HG02759 (cell line): Measurements from ENCODE around the gene CAMTA1.

ENCODE experiments used
- ATAC-seq: cut with Tn5 transposase; IDR thresholded peaks from one replicate; pipeline ENCODE4 v1.9.1; 2021; ENCODE audit warnings: mild to moderate bottlenecking, moderate library complexity; ENCODE audit not compliant: unreplicated experiment

CAMTA1 gene

GRCh38 chr1:6969762-6970161 lies 184.5 kb downstream of the CAMTA1 start:
- ATAC-seq, result no peak

DNA sequence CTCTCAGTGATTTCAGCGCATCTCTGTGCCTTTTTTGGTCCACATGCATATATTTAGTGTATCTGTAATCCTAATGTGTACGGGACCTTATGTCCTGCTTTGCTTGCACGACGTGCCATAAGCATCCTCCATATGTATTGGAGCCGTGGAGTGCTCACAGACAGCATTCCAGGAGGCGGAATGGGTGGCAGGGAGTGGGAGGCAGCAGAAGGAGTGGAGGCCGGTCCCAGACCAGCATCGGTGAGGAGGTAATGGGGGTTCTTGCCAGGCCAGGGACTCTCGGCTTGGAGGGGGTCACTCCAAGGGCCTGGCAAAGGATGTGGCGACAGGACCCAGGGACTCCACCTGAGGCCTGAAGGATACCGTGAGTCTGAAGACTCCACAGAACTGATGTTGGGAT lies 185.0 kb downstream of the CAMTA1 start:
- ATAC-seq, result no peak

GRCh38 chr1:6971048-6971447 lies 185.8 kb downstream of the CAMTA1 start:
- no peak for ATAC-seq

- no peak for ATAC-seq
These were observed 186.4 kb downstream of the CAMTA1 start for GRCh38 chr1:6971699-6972098.

DNA sequence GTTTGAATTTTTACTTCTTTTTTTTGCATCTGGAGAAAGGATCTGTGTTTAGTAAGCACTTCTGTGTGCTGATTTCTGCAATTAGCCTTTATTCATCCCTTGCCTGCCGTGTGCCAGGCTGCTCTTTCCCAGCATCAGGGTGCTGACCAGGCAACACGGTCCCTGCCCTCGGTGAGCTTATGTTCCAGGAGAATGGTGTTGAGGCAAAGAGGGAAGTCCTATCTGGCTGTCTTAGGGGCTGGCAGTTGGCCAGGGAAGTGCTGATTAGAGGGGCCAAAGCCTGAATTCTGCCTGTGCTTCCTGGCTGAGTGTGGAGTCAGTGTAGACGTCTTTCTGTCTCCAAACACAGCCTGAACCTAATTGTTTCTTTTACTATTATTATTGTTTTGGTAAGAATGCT lies 187.1 kb downstream of the CAMTA1 start:
- no peak for ATAC-seq

GRCh38 chr1:6975331-6976043 lies 190.2 kb downstream of the CAMTA1 start:
- ATAC-seq, result no peak

GRCh38 chr1:6976044-6976375 lies 190.8 kb downstream of the CAMTA1 start:
- ATAC-seq, result no peak

DNA sequence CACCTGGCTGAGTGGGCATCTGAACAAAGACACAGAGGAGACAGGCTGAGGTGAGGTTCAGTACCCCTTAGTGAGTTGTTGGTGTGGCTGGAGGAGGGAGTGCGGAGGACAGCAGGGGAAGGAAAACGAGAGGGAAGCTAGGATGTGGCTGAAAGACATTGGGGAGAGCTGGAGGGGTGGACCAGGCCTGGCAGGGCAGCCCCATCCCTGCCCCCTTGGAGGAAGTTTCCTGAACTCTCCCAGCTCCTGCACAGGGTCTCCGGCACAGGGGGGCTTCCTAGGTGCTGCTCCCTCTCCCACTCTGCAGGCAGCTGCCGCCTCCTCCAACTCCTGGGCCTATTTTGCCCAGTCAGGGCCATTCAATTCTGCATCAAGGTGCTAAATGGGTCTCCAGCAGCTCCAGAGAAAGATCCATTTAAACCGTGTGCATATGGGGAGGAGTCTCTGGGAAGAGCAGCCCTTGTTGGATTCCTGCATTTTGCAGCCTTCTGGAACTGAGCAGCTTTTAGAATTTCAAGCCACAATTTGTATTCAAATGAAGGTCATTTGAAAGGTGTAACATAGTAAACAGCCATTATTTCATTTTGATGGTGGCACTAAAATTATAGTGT lies 193.9 kb downstream of the CAMTA1 start:
- ATAC-seq, result no peak

DNA sequence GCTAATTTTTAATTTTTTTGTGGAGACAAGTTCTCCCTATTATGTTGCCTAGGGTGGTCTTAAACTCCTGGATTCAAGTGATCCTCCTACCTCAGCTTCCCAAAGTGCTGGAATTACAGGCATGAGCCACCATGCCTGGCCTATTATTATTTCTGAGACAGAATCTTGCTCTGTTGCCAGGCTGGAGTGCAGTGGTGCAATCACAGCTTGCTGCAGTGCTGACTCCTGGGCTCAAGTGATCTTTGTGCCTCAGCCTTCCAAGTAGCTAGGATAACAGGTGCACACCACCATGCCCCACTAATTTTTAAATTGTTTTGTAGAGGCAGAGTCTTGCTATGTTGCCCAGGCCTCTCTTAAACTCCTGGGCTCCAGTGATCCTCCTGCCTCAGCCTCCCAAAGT lies 196.3 kb downstream of the CAMTA1 start:
- ATAC-seq, result no peak

GRCh38 chr1:6982443-6982842 lies 197.2 kb downstream of the CAMTA1 start:
- no peak for ATAC-seq

DNA sequence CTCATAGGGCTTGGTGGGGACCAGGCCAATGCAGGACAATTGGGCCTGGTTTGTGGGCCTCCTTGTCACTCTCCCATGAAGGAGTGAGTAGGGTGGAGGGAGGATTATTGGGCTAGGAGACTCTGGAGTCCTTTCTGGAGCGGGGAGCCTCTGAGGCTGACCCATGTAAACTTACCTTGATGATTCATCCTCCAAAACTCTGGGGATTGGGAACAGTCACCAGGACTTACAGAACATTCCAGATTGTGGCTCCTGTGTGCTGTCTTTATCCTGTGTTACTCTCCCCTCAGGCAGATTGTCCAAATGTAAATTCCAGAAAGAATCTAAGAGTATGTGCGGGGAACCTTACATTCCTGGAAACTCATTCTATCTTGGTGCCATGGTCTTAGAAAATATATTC lies 197.6 kb downstream of the CAMTA1 start:
- no peak for ATAC-seq

GRCh38 chr1:6984536-6984935 lies 199.3 kb downstream of the CAMTA1 start:
- no peak for ATAC-seq

- no peak for ATAC-seq
These were observed 199.7 kb downstream of the CAMTA1 start for GRCh38 chr1:6984986-6985385.

DNA sequence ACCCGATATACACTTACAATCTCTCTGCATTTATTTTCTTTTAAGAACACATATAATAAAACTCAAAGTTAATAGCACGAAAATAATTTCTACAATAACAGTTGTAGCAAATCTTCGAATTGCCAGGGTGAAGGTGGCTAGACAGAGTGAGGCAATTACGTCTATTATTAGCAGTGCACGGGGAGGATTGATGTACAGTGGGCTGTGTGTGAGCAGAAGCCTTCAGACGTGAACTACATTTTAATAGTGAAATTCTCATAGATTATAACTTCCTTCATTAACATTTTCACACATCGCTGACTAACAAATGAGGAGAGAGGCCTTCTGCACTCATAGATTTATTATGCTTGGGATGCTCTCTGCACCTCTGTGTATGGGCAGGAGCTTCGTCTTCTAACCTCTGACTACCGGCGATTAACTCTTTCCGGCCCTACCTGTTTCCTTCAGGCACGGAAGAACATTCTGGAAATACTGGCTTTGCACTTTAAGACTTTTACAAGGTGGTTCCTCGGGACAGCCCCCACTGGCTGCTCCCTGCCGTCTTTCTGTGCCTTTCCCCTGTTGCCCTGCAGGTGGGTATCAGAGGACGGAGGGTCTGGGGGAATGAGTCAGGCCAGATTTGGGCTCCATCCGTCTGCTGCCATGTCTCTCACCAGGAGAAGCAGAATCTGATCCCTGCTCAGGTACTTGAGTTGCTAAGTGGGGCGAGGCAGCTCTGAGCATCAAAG lies 200.5 kb downstream of the CAMTA1 start:
- no peak for ATAC-seq

- no peak for ATAC-seq
These were observed 201.0 kb downstream of the CAMTA1 start for GRCh38 chr1:6986281-6986680.

DNA sequence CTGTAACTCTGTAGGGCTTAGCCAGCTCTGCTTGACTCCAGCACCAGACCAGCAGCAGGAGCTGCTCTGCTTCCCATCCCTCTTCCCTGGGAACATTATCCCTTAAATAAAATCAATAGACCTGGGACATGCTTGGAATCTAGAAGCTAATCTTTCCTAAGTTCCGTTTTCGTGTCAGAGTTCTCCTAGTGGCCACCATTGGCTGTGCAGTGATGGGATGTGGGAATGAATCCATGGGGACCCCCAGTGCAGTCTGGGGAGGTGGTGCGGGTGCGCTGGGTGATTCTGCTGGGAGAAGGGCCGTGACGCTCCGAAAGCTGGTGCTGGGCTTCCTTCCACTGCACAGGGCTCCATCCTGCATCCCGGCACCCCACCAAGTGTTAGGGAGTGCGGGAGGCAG lies 202.7 kb downstream of the CAMTA1 start:
- ATAC-seq, result no peak

DNA sequence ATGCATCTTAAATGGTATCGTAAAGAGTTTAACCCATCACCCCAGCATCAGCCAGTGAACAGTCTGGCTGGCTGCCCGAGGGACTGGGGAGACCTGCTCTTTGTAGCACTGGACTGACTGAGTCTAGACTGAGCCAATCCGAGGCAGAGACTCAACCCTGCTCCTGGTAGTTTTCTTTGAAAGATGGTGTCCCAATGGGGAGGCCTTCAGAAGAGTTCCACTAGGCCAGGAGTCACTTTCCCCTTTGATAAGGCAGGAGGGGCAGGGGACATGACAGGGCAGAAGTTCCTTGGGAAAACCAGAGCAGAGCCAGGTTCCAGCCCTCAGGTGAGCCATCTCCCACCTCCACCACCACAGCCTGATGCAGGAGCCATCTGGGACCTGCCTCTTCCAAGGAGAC lies 203.5 kb downstream of the CAMTA1 start:
- no peak for ATAC-seq

DNA sequence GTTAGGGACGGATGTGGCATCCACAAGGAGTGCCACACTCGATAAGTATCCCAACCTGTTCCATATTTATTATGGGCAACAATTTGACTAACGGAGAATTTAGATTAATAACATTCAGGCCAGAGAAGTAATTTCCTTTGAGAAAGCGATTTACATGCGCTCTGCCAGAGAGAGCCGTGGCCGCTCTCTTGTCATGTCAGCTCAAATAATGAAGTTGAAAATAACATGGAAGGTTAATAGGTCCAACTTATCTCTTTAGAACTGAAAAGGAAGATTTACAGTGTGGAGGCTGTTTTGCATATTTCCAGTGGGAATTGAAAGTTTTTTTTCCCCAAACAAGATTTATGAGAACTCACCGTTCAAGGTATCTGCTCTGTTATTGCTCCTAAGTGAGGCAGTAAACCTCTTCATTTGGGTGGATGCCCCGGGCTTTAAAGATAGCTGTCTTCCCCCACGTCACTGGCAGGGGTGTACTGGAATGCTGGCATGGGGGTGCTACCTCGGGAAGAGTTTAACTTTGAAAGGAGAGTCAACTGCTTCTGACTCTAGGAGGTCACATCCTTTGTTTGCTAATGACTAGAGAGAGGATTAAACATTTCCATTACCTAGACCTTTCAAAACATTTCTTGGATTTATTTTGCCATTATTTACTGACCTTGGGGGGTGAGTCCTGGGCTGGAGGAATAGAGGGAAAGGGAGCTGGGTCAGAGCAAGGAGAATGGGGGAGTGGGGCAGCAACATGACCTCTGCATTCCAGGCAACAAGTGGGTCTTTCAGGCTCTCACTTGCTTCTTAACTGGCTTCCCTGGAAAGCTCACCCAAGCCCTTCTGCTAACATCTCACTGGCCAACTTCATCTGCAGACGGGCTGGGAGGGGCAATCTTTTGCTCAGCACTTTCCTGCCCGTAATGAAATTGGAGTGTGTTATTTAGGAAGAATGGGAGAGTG lies 204.2 kb downstream of the CAMTA1 start:
- no peak for ATAC-seq

GRCh38 chr1:6991266-6991665 lies 206.0 kb downstream of the CAMTA1 start:
- ATAC-seq, result no peak

GRCh38 chr1:6995789-6996188 lies 210.5 kb downstream of the CAMTA1 start:
- no peak for ATAC-seq

DNA sequence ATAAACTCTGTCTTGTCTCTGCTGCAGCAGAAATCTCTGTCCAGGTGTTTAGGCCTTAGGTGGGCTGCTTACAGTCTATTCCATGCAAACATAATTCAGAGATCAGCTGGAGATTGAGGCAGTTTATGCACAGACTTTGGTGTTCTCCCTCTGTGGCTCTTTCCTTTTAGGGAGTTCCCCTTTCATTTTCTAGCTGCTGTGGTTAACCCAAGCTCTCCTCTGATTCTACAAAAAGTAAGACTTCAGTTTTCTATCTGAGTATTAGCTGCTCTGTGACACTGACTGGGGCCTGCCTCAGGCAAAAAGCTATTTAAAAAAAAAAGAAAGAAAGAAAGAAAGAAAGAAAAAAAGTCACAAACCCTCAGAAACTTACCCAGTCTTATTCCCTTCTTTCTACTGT lies 211.1 kb downstream of the CAMTA1 start:
- ATAC-seq, result no peak
